GM21576 (cell line): ENCODE data around the gene DYRK1A.

Experiments used
- ATAC-seq: cut with Tn5 transposase; IDR thresholded peaks from one replicate; pipeline ENCODE4 v1.9.1; 2021; ENCODE audit warnings: mild to moderate bottlenecking, moderate library complexity; ENCODE audit not compliant: unreplicated experiment

DYRK1A gene

DNA sequence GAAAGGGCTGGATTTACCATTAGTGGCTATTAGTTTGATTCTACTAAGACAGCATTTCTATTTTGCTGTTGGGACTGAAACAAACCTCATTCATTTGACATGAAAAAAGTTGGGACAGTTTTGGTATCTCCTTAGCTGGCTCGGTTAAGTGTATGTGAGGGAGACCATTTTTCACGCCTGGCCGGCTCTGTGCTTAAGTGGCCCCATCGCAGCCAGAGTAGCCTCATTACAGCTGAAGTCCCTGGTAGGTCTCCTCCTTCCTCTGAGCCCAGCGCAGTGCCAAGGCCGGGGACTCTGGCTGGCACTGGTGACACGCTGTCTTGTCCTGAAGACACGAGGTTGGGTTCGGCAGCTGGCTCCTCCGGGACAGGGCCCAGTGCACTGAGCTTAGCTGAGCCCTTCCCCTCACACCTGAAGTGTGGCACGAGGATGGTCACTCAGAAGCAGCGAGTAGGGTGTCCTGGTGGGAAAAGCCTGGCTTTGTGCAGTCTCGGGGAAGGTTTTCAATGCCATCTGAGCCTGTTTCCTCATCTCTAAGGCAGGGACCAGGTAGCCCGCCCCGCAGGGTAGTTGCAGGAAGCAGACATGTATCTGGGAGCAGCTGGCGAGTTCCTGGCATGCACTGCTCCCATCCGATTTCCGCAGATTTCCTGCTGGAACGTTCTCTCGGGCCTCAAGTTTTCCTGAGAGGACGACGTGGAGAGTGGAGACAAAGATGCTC lies 196.5 kb downstream of the DYRK1A start:
- ATAC-seq, result peak; percentile 4

DNA sequence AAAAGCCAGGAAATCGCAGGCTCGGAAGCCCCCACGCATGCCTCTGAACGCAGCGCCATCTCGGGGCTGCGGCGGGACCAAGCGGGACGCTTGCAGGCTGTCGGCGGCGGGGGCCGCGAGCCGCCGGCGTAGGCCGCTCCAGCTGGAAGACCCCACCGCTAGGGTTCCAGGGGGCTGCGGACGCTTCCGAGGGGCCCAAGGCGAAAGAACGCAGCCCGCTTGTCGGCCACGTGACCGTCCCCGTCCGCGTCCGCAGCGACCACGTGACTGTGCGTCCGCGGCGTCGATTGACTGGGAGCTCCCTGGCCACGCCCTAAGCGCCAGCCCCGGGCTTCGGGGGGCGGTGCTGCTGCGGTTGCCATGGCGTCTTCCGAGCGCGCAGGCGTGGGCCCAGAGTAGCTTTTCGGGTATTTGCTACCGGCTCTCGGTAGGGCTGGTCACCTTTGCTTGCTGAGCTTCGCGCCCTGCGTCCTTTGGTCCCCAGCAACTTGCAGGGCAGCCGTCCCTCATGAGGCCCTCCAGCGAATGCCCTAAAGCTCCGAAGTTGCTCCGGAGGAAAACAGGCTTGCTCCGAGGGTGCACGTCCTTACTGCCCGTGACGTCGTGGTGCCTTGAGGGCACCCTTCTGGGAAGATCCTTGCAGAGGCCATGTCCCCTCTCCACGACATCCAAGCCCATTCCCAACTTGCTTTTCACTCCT lies 197.2 kb downstream of the DYRK1A start:
- peak; percentile 85 for ATAC-seq

DNA sequence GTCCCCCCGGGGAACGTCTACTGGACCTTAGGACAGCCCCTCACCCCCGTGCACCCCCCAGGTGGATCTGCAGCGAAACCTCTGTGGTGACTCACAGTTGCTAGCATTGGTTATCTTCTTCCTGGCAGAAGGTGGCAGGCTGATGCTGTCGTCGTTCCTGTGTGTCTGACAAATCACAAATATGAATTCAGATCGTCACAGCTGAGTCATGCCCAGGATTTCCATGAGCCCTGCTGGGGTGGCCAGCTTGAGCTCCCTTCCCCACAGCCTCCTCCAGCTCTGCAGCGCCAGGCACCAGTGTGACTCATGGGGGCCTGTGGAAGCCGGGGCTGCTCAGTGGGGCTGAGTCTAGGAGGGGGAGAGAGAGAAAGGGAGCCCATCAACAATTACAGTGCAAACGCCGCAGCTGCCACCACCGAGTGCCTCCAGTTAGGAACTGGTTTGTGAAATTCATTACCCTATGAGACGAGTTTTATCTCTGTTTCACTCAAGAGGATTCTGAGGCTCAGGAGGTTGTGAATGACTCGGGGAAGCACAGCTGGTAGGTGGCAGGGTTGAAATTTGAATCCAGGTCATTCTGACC lies 197.9 kb downstream of the DYRK1A start:
- peak; percentile 53 for ATAC-seq

DNA sequence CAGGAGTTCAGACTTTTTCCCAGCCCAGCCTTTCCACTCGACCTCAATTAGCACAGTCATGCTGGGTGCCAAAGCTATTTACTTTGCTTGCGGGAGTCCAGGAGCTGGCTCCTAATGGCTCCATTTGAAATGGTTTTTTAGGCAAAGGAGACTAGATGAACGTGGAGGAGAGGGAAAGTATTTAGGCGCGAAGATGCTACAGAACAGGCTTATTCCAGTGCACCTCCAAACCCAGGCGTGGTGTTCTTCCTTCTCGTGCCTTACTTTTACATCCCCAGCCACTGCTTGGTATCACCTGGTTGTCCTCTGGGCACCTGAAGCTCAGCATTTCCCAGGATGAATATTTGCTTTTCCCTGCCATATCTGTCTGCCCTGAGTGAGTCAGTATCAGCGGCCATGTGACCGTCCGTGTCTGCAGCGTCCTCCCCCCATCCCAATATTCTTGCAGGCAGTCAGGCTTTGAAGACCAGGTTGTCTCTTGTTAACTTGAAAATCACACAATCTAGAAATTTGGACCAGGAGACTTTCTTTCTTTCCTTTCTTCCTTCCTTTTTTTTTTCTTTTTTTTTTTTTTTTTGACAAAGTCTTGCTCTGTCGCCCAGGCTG lies 198.5 kb downstream of the DYRK1A start:
- ATAC-seq, result no peak

DNA sequence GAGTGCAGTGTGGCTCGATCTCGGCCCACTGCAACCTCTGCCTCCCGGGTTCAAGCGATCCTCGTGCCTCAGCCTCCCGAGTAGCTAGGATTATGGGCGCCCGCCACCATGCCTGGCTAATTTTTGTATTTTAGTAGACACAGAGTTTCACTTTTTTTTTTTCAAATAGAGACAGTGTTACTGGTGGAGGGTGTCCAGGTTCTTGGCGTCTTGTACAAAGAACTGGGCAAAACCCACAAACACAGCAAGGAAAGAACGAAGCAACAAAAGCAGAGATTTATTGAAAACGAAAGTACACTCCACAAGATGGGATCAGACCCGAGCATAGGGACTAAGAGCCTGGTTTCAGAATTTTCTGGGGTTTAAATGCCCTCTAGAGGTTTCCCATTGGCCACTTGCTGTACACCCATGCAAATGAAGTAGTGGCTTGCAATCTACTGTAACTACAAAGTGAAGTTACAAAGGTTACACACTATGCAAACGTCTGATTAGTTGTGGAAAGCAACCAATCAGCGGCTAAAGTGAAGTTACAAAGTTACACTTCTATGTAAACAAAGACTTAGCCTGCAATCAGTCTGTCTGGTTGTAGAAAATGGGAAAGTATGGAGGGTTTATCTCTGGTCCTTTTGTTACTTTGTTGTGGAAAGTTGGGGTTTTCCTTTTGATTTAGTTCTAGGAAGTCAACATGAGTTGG lies 199.1 kb downstream of the DYRK1A start:
- no peak for ATAC-seq

DNA sequence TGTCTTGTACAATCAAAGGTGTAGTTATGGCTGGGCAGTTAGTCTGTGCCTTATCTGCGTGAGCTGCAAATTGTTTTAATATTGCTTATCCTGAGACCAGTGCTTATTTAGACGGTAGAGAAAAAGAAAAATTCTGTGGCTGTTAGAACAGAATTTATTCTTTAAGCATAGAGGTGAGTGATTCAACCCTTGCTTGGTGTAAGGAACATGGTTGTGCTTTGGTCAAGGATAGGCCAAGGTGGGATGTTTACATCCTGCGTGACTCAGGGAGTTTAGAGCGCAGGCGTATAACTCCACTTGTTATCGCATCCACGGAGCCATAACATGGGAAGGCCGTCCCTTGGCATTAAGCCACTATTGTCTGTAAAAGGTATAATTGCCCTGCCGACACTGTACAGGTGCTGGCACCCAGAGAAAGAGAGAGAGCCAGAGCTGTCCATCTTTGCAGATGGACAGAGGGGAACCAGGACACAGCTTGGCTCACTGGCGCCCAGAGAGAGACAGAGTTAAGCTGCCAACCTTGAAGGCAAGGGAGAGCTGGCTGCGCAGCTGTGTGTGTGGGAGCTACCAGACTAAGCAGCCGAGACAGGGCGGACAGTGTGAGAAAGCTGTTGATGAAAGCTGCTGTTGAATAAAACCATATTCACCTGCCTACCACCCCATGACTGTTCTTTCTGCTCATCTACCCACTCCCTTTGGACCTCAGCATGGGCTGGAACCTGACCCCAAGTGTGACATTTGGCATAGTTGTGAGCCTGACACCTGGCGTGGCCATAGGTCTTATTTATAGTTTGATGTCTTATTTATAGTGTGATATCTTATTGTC lies 200.4 kb downstream of the DYRK1A start:
- ATAC-seq, result no peak

DNA sequence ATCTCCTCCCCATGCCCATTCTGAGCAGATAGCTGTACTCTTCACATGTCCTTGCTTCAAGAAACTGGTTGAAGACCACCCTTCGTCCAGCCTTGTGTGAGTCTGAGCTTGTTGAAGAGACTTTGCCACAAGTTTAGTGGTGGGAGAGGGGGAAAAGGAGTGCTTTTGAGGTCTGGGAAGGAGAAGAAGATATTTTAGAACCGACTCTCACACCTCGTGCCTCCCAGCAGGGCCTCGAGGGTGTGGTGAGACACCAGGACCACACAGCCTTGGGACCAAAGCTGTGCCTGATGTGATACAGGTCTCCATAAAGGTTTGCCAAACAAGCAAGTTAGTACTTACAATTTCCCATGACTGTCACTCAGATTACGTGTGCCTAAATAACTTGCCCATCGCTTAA lies 201.8 kb downstream of the DYRK1A start:
- no peak for ATAC-seq

DNA sequence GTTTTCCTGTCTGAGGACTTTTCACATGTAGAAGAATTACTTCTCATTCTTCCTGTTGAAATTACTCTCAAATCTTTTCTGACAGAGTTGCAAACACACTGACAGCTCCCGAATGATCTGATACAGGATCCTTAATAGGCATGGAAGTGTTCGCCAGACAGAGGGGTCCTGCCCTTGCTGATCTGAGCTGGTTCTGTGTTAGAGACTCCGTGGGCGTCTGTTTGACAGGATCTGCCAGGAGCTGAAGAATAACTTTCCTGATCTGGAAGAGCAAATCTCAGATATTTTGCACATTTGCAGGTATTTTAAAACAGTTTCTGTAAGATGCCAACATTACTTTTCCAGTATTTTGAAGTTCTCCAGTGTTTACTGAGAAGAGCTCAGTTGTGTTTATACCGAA lies 202.3 kb downstream of the DYRK1A start:
- no peak for ATAC-seq

DNA sequence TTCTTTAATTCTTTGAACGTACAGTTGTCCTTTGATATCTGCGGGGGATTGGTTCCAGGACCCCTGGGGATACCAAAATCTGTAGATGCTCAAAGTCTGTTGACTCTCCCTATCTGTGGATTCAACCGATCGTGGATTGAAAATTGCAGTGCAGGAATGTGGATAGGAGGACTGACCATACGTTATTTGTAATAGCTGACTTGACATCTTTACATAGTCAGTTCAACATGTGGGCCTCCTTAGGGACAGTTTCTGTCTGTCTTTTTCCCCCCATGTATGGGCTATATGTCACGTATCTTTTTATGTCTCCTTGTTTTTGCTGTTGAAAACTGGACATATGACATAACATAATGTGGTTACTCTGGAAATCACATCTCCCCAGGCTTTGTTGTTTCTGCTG lies 204.9 kb downstream of the DYRK1A start:
- ATAC-seq, result no peak

DNA sequence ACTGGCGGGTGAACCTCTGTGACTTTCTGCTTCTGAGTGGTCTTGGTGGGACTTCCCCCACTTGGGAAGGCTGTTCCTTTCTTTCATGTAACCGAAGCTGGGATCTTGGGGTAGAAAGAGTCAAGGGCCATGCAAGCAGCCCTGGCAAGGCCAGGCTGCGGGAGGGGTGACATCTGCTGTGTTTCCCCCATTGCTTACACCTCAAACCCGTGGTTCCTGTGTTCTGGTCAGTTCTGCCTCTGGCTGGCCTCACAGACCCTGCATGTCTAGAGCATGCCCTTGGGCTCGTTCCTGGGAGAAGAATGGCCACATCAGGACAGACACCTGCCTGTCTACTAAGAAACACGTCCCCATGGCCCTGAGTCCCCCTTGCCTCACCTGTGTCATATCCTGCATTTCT lies 207.7 kb downstream of the DYRK1A start:
- ATAC-seq, result no peak

DNA sequence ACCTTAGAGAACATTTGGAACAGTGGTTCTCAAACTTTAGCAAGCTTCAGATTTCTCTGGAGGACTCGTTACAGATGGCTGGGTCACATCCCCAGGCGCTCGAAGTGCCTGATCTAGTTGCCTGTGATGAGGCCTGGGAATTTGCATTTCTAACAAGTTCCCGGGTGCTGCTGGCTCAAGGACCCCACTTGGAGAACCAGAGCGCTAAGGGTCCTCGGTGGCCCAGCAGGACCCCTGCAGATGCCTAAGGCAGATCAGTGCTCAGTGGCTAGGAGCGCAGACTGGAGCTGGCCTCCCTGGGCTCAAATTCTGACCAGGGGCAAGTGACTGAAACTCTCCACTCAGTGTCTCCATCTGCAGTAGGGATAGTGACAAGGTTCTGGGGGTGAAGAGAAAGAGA lies 208.2 kb downstream of the DYRK1A start:
- no peak for ATAC-seq

DNA sequence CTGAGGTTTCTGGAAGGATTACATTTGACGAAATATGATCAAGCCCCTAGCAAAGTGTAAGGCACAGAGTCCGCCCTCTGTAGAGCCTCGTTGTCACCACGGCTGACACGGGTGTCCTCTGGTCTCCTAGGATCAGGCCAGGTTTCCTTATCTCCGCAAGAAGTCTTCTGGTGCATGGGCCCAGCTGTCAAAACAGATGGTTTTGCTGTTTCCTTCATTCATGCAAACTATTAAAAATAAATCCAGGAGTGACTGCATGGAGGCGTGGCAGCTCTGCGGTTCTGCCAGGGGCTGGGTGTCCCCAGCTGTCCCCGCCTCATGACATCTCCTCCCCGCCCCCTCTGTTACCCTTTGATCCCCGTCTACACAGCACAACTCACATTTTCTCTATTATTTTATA lies 209.0 kb downstream of the DYRK1A start:
- ATAC-seq, result no peak
